NCI-H128 (cell line): ENCODE data around the gene AGAP1.
A peak's percentile ranks its signal among the peaks of the same experiment; 100 is the strongest.

ENCODE experiments used
- DNase-seq: peaks from one replicate; lab custom pipeline; 2025; ENCODE audit not compliant: unreplicated experiment; lab: John Stamatoyannopoulos, UW

Gene AGAP1

DNA sequence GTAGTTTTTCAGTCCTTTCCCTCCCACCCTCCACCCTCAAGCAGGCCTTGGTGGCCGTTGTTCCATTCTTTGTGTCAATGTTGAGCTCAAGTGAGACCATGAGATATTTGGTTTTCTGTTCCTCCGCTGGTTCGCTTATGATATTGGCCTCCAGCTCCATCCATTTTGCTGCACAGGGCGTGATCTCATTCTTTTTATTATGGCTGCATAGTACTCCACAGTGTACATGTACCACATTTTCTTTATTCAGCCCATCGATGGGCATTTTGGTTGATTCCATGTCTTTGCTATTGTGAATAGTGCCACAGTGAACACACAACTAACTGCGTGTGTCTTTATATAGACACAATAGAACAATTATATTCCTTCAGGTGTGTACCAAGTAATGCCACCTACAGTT, 14.1 kb downstream of the AGAP1 start:
- DNase-seq, result no peak

DNA sequence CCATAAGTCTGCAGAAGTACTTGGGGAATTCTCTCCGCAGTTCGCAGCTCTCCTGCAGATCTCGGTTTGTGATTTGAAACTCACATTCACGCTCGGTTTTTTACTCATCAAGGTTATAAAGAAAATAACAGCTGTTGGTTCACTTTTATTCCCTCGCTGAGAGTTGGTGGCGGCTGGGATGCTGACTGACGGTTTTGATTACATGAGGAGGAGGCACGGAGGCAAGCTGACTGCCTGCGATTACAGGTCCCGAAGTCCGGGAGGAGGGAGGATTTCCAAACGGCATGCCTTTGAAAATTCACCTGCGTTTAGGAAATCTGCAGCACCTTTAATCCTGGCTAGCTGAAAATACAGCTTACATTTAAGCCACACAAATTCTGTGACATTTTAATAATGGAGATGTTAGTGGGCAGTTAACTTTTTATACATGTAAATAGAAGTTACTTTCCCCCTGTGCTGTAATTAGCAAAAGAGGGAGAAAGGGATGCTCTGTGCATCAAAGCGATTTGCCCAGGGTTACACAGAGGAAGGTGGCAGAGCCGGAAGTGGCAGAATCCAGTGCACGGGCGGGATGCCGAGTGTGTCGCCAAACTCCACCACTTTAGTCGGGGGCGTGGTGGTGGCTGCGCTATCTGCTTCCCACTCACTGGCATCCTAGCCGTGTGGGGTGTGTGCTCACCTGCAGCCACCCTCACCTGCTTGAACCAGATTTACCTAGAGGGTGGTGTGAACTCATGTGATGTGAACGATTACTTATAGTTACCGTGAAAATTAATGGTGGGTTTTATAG, 14.7 kb downstream of the AGAP1 start:
- no peak for DNase-seq

DNA sequence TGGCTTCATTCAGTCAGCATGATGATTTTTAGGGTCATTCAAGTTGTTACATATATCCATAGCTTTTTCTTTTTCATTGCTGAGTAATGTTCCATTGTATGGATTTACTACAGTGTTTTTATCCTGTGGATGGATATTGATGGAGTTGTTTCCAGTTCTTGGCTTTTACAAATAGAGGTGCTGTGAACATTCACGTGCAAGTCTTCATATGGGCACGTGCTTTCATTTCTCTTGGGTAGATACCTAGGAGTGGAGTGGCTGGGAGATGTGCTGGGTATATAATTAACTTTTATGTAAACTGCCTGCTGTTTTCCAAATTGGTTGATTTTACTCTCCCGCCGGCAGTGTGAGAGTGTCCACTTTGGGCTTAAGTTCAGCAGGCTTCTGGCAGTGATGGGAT, 16.5 kb downstream of the AGAP1 start:
- DNase-seq, result no peak

DNA sequence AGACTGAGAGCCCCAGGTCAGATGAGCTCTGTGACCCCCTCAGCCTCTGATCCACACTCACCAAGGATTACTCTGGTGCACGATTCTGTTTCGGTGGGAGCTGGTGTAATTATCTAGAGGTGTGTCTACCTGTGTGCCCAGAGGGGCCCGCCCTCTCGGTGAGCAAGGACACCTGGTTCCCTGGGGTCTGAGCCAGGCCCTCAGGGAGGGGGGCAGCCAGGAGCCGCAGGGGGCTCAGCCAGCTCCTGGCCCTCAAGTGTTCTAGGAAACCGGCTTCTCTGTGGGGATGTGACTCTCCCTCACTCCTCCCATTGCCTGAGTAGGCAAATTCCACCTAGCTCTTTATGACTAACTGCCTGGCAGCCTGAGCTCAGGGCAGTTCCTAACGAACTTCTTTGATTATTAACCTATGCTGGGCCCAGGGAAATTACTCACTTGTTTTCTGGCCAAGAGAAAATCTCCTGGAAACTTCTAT, 17.4 kb downstream of the AGAP1 start:
- no peak for DNase-seq

DNA sequence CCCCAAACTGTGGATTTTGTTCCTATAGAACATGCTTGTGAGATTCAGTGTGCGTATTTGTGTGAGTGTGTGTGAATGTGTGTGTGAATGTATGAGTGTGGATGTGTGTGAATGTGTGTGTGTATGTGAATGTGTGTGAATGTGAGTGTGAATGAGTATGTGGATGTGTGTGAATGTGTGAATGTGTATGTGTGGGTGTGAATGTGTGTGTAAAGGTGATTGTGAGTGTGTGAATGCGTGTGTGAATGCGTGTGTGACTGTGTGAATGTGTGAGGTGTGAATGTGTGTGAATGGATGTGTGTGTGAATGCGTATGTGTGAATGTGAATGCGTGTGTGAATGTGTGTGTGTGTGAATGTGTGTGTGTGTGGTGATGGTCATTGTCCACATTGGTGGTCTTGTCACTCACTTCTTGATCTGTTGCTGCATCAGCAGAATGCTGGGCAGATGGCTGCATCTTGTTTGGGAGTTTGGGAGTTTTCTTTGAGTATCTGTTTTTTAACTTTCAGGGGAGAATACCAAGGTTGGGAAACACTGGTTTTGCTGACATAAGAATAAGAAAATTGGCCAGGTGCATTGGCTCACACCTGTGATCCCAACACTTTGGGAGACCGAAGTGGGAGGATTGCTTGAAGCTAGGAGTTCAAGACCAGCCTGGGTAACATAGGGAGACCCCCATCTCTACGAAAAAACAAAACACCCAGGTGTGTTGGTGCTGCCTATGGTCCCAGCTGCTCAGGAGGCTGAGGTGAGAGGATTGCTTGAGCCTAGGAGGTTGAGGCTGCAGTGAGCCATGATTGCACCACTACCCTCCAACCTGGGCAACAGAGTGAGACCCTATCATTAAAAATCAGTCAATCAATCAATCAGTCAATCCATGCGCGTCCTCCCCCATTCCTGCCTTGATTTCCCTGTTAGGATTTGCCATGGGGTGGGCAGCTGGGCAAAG, 18.2 kb downstream of the AGAP1 start:
- no peak for DNase-seq

DNA sequence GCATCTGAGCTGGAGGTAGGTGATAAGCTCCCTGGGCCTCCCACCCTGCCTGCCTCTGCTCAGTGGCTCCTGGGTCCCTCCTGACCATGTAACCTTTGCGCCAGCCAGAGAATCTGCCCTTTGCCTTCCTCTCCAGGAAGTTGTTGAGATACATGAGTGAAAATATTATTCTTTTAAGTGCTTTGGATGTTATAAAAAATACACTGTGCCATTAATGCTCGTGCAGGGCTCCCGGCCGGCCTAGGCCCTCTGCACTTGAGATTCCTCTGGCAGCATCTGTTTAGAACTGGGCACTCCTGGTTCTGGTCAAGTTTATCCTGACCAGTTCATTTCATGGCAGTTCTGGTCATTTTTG, 18.8 kb downstream of the AGAP1 start:
- DNase-seq, result no peak

DNA sequence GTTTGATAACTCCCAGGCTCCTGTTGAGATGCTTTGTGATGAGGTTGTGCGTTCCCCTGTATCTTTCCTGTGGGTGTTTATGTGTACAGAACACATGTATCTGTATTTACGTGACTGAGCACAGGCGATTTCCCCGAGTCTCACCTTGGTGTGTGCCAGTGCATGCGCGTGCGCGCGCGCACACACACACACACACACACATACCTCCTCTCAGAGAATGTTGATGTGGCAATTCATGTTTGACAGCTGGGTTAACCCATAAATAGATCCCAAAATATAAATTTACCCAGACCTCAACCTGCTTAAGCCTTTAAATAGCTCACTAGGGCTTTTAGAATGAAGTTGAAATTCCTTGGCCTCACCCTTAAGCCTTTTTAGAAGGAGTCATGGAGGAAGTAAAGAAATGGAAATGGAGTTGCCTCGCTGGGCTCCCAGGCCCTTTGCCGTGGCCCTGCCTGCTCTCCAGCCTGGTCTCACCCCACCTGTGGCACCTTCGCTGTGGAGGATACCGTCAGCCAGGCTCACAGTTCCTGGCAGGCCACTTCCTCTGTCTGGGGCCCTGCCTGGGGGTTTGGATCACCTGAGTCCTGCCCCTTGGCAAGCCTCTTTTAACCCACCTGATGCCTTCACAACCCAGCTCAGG, 20.3 kb downstream of the AGAP1 start:
- no peak for DNase-seq

DNA sequence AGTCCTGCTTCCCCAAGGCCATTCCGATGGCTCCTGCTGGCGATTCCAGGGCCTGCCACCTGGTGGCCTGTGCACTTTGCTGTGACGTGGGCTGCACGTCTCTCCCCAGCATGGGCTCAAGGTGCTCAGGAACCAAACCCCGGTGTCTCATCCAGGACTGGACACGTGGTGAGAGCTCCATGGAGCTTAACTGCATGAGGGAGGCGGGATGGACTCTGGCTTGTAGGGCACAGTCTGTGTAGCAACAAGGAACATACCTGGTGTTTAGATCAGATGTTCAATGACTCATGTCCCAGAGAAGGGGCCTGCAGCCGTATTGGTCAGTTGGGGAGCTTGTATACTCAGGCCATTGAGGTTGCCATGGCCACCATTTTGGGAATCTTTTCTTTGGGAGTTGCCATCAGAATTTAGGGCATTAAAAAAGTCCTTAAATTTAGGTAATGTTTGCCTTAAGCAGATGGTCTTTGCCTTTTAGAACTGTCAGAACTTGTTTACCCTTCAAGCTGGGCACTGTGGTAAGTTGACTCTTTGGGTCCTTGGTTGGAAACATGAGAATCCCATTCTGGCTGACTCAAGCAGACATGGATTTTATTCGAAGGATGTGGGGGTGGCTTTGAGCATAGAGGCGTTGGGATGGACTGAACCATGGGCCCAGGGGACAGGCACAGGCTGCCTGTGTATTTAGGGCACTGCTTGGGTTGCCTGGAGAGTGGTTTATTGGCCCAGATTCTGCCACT, 21.0 kb downstream of the AGAP1 start:
- no peak for DNase-seq

DNA sequence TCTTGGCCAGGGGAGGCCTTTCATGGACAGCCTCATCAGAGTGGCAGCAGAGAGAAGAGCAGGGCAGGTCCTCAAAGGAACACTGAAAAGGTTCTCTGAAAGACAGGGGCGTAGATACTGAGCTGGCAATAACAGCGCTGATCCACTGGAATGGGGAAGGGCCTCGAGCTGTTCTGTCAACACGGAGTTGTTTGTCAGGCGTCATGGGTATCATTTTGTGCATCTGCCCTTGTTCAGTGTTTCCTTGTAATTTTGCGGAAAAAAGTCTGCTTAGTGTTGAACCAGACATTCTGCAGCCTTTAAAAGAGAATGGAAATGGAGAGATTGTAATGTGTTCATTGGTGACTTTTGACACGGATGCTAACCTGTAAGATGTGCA, 21.5 kb downstream of the AGAP1 start:
- DNase-seq, result no peak

DNA sequence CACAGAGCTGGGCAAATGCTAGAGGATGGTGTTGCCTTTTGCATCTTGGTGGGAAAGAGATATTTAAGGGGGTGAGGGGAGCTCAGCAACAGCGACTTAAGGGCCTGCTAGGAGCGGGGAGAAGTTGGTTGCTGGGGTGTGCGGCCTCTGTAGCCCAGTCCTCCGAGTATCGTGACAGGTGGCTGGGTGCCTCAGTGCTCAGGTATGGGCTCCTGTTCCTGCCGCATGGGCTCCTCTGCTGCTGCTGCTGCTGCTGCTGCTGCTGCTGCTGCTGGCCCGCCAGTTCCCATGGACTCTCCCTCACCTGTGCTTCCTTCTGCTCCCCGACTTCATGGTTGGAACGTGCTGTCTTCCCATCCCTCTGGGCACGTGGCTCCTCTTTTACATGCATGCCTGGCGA, 22.0 kb downstream of the AGAP1 start:
- no peak for DNase-seq

DNA sequence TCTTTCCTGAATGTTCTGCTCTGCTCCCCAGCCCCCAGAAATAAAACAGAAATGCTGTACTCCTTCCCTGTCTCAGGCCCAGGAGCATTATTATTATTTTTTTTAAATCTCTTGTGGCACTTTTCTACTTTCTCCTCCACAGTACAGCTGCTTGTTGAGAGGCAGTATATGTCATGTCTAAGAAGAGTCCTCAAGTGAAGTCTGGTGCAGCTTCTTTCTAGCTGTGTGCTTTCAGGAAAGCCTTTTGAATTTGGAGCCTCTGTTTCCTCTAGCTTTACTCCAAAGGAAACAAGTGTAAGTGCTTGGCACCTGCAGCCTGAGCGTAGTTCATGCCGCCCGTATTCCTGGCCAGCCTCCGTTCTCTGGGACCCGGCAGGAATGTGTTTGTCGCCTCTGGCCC, 22.4 kb downstream of the AGAP1 start:
- no peak for DNase-seq

DNA sequence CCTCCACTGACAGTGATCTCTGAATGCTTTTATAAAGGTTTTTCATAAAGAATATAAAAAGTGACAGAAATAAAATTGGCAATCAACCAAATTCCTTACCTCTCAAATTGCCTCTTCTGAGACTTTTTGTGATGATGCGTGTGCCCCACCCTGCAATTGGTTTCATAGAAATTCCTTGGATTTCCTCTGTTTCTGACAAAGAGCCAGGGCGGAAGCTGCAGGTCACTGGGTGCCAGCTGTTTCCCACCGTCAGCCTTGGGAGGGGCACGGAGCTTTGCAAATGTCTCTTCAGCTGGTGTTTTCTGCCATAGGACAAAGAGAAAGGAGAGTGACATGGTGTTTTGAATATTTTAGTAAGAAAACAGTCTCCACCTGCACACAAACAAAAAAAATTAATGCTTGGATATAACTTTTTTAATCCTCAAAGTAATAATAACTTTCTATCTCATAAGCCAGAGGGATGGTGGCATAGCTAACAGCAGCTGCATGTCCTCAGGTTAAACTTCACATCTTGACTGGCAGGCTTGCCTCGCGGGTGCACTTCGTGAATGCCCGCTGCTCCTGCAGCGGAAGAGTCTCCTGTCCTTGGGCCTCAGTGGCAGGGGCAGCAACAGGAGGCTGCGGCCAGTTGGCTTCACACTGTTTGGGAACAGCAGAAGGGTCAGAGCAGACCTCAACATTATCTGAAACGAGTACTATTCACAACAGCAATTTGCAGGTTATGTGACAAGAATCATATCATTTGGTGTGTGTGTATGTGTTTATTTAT, 24.7 kb downstream of the AGAP1 start:
- DNase-seq, result no peak

DNA sequence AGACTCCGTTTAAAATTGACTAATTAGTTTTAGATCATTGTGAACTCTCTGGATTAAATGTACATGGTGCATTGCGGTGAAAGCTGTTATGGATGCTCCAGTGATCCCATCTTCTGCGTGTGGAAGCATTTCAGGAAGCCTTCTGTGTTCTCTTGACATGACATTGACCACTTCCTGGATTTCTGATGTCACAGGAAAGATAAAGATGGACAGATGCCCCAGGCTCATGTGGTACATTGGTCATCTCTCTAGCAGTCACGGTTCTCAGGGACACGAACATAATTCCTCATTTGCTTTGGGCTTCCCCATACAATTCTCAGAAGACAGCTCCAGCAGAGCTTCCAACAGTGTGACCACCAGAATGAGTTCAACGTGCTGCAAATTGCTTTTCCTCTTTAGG, 26.9 kb downstream of the AGAP1 start:
- DNase-seq, result no peak

DNA sequence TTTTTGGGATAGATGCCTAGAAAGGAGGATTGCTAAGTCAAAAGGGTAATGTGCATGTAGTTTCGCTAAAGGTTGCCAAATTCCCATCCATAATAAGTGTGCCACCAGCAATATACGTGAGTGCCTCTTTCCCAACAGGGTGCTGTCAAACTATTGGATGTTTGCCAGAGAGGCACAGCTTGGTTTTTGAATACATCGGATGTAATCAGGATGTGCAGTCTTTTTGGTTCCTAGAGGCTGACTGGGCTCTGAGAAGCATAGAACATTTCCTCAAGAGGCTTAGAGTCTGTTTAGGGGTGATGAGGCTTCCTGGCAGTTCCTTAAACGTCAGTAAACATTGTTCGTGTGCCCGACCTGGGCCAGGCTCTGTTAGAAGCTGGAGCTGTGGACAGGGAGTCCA, 28.0 kb downstream of the AGAP1 start:
- peak; percentile 47 for DNase-seq

DNA sequence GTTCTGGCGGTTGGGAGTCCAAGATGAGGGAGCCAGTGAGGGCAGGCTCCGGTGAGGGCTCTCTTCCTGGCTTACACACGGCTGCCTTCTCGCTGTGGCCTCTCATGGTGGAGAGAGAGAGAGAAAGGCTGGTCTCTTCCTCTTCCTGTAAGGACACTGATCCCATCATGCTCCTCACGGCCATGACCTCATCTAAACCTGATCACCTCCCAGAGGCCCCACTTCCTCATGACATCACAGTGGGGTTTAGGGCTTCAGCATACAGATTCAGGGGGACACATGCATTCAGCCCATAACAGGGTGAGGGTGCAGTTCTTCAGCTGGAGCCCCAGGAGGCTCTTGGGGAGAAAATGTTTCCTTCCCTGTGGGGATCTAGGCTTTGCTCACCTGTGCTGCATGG, 29.2 kb downstream of the AGAP1 start:
- DNase-seq, result no peak

DNA sequence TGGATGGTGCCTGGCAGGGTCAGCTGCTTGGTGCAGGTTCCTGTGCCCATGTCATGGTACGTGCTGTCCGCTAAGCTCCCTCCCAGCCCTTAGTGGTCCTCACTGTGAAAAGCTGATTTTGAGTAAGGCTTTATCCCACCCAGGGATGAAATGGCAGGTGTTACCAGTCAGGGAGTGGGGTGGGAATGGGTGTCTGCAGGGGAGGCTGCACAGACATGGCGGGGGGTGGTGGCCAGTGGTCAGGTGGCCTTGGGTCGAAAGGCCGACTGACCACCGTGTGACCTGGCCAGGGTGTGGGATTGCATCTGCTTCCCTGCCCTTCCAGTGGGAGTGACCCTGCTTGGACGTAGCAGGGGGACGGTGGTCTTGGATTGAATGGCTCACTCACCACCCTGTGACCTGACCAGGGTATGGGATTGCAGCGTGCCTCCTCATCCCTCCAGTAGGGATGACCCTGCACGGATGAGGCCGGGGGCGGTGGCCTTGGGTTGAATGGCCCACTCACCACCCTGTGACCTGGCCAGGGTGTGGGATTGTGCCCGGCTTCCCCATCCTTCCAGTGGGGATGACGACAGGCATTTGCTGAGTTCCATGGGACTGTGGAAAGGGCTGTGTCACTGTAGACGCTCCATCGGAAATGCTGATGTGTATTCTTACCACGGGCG, 29.8 kb downstream of the AGAP1 start:
- DNase-seq, result no peak

DNA sequence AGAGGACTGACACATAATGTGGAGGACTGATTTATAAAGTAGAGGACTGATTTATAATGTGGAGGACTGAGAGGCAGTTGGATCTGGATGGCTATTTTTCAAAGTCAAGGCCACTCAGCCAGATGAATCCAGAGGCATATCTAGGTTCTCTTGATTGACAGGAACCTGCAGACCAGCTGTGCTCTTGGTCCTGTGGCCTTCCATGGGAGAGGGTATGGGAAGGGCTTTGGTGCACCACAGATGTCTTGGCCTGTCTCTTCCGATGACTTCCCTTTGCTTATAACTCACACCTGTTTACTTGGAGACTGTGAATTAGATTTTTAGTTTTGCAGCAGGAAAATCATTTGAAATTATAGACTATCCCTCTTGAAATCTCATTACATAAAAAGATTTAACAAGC, 32.3 kb downstream of the AGAP1 start:
- DNase-seq, result no peak

DNA sequence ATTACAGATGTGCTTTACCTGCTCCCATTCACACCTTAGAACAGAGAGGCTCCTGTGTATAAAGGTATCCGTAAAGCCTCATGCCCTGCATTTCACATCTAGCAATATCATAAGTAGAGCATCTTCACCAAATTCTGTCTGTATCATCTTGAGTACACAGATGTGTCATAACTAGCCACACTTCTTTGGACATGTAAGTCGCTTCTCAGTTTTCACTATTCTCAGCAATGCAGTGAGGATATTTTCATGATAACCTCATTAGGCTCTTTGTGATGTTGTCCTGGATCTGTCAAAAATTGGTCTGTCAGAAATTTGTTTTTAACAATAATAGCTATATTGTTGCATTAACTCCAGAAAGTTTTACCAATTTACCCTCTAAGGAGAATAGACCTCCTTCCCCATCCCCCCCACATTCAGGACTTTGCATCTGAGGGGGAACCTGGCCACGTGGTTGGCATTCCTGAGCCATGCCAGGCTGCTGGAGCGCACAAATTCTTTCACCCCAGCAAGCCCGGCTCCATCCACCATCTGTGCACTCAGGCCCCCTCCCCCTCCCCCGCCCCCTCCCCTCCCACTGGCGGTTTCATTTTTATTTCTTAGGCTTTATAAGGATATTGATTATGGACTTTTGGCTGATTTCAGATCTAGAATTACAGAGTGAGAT, 34.1 kb downstream of the AGAP1 start:
- no peak for DNase-seq

DNA sequence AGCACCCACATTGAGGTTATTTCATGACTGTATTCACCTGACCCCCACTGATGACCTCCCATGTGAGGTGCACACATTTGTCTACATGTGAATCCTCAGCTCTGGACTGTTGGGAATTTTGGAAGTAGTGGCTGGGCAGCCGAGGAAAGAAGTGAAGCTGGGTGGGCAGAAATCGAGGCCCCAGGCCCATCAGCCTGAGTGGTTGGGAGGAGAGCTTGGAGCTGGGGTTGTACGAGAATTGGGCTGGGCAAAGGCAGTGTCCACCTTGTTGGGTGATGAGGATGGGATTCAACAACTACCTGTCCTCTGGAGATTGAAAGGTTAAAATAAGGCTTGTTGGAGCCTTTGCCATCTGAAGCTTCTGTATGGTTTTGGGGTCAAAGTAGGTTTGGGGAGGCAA, 35.8 kb downstream of the AGAP1 start:
- DNase-seq, result no peak
